NCI-H2227 (cell line): ENCODE measurements around the gene CHD9.
"Not testable (repeated sequence)": the region's sequence is repeated elsewhere in the genome, so short reads cannot be mapped to it uniquely, and the experiment has no call there.

ENCODE experiments used
- DNase-seq: peaks from one replicate; lab custom pipeline; 2025; ENCODE audit not compliant: unreplicated experiment; lab: John Stamatoyannopoulos, UW

Gene CHD9

DNA sequence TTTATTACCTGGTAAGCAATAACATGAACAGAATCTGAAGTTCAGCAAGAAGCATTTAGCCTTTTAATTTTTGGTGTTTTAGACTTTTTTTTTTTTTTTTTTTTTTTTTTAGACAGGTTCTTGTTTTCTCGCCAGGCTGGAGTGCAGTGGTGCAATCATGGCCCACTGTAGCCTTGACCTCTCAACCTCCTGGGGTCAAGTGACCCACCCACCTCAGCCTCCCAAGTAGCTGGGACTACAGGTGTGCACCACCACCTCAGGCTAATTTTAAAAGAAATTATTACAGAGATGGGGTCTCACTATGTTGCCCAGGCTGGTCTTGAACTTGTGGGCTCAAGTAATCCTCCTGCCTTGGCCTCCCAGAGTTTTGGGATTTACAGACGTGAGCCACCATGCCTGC lies 206.5 kb downstream of the CHD9 start:
- DNase-seq = no peak

GRCh38 chr16:53262645-53263044 lies 207.9 kb downstream of the CHD9 start:
- no peak for DNase-seq

- no peak for DNase-seq
These were observed 211.4 kb downstream of the CHD9 start for GRCh38 chr16:53266156-53266555.

DNA sequence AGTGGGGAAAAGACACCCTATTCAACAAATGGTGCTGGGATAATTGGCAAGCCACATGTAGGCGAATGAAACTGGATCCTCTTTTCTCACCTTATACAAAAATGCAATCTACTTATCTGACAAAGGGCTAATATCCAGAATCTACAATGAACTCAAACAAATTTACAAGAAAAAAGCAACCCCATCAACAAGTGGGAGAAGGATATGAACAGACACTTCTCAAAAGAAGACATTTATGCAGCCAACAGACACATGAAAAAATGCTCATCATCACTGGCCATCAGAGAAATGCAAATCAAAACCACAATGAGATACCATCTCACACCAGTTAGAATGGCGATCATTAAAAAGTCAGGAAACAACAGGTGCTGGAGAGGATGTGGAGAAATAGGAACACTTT lies 223.7 kb downstream of the CHD9 start:
- DNase-seq = not testable (repeated sequence)

GRCh38 chr16:53281280-53281679 lies 226.5 kb downstream of the CHD9 start:
- no peak for DNase-seq

GRCh38 chr16:53281859-53282258 lies 227.1 kb downstream of the CHD9 start:
- DNase-seq = no peak

DNA sequence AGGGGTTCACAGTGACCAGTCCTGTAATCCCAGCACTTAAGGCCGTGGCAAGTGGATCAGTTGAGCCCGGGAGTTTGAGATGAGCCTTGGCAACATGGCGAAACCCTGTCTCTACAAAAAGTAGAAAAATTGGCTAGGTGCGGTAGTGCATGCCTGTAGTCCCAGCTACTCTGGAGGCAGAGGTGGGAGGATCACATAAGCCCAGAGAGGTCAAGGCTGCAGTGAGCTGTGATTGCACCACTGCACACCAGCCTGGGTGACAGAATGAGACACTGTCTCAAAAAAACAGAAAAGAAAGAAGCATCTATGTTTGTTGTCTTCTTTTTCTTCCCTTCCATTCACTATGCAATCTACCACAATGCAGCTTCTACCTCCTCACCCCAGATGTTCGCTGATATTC lies 227.5 kb downstream of the CHD9 start:
- no peak for DNase-seq

- DNase-seq = peak; percentile 33
These were observed 228.5 kb downstream of the CHD9 start for GRCh38 chr16:53282975-53283946.

GRCh38 chr16:53285236-53285635 lies 230.4 kb downstream of the CHD9 start:
- DNase-seq = no peak

GRCh38 chr16:53290520-53290919 lies 235.7 kb downstream of the CHD9 start:
- no peak for DNase-seq

DNA sequence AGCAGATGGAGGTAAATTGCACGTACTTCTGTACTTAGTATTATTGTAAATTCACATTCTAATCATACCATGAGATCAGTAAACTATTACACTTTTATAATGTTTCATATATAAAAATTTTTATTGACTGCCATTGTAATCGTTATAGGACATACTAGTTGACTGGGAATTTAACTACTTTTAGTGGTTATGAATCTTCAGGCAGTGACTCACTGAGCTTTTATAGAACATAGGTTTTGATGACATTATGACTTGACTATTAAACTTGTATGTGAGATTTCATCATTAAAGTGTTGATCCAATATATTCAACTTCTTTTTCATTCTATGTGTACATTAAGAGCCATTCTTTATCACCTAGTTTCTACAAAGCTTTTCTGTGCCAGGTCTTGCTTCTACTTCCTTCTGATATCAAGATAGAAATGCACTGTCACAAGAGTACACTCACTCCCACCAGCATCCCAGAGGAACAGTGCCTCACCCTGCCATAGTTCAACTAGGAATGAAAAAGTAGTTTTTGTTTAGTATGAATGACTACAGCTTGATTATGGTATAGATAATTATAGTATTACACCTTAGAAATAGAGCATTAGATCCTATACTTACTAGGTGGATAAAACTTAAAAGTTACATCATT lies 237.1 kb downstream of the CHD9 start:
- DNase-seq = no peak

GRCh38 chr16:53297477-53297876 lies 242.7 kb downstream of the CHD9 start:
- DNase-seq = no peak

DNA sequence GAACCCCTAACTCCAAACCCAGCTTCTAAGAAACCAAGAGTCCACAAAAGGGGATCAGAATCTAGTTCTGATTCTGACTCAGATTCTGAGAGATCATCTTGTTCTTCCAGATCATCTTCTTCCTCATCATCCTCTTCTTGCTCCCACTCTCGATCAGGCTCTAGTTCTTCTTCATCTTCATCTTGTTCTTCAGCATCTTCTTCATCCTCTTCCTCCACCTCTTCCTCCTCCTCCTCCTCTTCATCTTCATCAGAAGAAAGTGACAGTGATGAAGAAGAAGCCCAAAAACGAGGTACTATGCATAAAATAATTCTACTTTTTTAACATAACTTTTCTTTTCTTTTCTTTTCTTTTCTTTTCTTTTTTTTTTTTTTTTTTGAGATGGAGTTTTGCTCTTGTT lies 249.5 kb downstream of the CHD9 start:
- DNase-seq = no peak

DNA sequence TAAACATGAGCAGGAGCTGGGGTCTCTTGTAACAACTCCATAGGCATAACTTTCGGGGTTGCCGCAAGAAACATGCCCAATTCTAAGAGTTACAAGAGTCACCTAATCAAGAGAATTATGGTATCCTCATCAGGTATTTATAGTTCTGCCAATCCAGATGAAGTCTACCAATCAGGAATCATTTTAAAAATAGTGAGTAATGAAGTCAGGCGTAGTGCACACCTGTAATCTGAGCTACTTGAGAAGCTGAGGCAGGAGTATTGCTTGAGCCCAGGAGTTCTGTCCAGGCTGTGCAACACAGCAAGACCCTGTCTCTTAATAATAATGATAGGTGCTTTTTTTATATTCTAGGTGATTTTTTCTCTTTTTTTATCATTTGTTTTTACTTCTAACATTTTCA lies 251.0 kb downstream of the CHD9 start:
- no peak for DNase-seq

DNA sequence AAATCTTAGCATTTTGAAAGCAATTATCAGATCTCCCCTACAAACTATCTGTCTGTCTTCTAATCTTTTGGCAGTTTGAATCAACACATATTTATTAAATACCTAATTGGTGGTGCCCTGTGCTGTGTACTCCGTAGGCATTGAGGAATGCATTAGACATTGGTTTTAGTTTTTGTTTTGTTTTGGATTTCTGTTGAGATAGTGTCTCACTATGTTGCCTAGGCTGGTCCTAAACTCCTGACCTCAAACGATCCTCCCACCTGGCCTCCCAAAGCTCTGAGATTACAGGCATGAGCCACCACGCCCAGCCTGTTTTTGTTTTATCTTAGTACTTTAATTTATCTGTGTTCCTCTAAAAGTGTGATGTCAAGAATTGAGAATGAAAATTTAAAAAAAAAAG lies 254.7 kb downstream of the CHD9 start:
- DNase-seq = no peak

- DNase-seq = no peak
These were observed 266.2 kb downstream of the CHD9 start for GRCh38 chr16:53320992-53321391.

DNA sequence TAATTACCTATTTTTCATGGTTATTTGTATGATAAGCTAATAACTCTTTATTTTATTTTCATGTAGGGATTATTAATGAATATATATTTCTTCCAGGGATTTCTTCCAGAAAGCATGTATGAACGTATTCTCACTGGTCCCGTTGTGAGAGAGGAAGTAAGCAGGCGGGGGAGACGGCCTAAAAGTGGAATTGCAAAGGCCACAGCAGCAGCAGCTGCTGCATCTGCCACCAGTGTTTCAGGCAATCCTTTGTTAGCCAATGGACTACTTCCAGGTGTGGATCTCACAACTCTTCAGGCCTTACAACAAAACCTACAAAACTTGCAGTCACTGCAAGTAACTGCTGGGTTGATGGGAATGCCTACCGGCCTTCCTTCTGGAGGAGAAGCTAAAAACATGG lies 269.1 kb downstream of the CHD9 start:
- DNase-seq = no peak

DNA sequence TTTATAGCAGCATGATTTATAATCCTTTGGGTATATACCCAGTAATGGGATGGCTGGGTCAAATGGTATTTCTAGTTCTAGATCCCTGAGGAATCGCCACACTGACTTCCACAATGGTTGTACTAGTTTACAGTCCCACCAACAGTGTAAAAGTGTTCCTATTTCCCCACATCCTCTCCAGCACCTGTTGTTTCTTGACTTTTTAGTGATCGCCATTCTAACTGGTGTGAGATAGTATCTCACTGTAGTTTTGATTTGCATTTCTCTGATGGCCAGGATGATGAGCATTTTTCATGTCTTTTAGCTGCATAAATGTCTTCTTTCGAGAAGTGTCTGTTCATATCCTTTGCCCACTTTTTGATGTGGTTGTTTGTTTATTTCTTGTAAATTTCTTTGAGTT lies 276.2 kb downstream of the CHD9 start:
- not testable (repeated sequence) for DNase-seq

DNA sequence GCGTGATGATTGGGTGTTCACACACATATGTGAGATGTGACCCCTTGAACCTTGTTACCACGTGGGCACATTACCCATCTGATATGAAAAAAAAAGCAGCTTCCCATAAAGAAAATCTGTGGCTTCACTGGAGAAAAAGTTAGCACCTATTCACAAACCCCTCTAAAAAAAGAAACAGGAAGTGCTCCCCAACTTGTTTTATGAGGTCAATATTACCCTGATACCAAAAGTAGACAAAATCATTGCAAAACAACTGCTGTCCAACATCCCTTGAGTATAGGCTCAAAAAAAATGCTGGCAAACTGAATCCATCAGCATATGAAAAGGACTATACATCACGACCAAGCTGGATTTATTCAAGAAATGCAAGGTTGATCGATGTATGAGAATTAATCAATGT lies 279.8 kb downstream of the CHD9 start:
- no peak for DNase-seq

GRCh38 chr16:53337294-53337693 lies 282.5 kb downstream of the CHD9 start:
- DNase-seq = no peak

DNA sequence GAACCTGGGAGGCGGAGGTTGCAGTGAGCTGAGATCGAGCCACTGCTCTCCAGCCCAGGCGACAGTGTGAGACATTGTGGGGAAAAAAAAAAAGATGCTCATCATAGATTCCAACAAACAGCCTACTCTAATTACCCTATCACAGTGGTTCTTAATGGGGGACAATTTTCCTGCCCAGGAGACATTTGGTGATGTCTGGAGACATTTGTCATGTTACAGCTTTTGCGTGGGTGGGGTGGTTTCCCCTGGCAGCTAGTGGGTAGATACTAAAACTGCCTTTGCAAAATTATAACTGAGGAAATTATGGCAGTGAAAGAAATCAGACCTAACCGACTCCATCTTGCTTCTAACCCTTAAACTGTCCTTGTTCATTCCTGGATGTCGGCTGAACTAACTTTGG lies 287.0 kb downstream of the CHD9 start:
- no peak for DNase-seq

DNA sequence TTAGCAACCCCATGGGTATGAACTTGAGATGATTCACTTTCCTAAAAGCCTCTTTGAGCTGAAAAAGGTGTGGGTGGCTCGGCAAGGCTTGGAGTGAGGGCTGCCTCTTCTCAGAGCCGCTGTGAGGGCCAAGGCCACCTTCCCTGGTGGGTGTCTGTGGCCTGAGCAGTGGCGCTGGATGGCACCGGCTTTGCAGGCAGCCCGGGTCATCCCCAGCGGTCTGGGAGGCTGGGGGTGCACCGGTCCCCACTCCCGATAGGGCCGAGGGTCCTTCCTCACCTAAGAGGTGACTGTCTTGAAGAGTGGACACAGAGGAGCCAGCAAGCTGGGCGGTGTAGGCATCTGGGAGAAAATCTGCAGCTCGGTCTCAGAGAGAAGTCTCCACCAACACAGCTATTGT lies 300.3 kb downstream of the CHD9 start:
- no peak for DNase-seq
